ENCODE measurements around the gene TRAPPC2L. TPM values are rescaled to one million over a fixed set of nuclear protein-coding genes. Genes with fewer than 3 reads are reported as not detected.

TRAPPC2L gene
- total RNA-seq (ENCODE audit: low replicate concordance) = 30.6 and 57.2 TPM in 2 replicates

- peak within 1 kb of the TSS; percentile 98 for H3K4me3 ChIP-seq (ENCODE audit: low read depth, low read length)
- TF ChIP-seq CTCF (IDR thresholded peaks at IDR 0.05; ENCODE audit: insufficient read depth, low read length) = no peak
- peak; percentile 93 for DNase-seq (ENCODE audit: low read depth)
Measured at GRCh38 chr16:88856828-88857727, at the start of gene TRAPPC2L, which contains the start of gene GALNS. TRAPPC2L (plus strand) TSS chr16:88857127; CDS start chr16:88857151, 24 bp downstream. GALNS (minus strand) TSS chr16:88856947; CDS start chr16:88856877, 70 bp downstream.

- no peak for TF ChIP-seq CTCF (IDR thresholded peaks at IDR 0.05; ENCODE audit: insufficient read depth, low read length)
- no peak for DNase-seq (ENCODE audit: low read depth)
- no peak overlapping the region for H3K4me3 ChIP-seq (ENCODE audit: low read depth, low read length)
Measured at GRCh38 chr16:88807142-88807625, 49.7 kb upstream of the TRAPPC2L start.

GRCh38 chr16:88807626-88808453 is 49.1 kb upstream of the TRAPPC2L start:
- no peak overlapping the region for H3K4me3 ChIP-seq (ENCODE audit: low read depth, low read length)
- no peak for TF ChIP-seq CTCF (IDR thresholded peaks at IDR 0.05; ENCODE audit: insufficient read depth, low read length)
- DNase-seq (ENCODE audit: low read depth) = no peak

- DNase-seq (ENCODE audit: low read depth) = no peak
- TF ChIP-seq CTCF (IDR thresholded peaks at IDR 0.05; ENCODE audit: insufficient read depth, low read length) = no peak
- no peak overlapping the region for H3K4me3 ChIP-seq (ENCODE audit: low read depth, low read length)
Measured at GRCh38 chr16:88809068-88809675, 47.8 kb upstream of the TRAPPC2L start.

GRCh38 chr16:88809676-88810165 is 47.2 kb upstream of the TRAPPC2L start:
- H3K4me3 ChIP-seq (ENCODE audit: low read depth, low read length) = peak overlapping the region; percentile 84

More at GRCh38 chr16:88809676-88810165, 47.2 kb upstream of the TRAPPC2L start:
- no peak for DNase-seq (ENCODE audit: low read depth)
- TF ChIP-seq CTCF (IDR thresholded peaks at IDR 0.05; ENCODE audit: insufficient read depth, low read length) = no peak

Measured in fibroblast of the aortic adventitia (primary cell).